Upper lobe of left lung (tissue), 4 donors: ENCODE results near the gene GRIK4.

Experiments used
- EP300 ChIP-seq, 4 donors: sonication (generic); formaldehyde crosslinking; IDR thresholded peaks; one replicate each; pipeline ENCODE4 v1.5.1; 2017; ENCODE audit warnings: antibody characterized with exemption in 4 of 4, control low read depth in 2 of 4
- POLR2A ChIP-seq, 4 donors: fragments of 450-650 bp; IDR thresholded peaks; one replicate each; pipeline ENCODE4 v1.5.1; 2016 to 2017; ENCODE audit warnings: antibody characterized with exemption in 4 of 4, mild to moderate bottlenecking in 2 of 4
- POLR2AphosphoS5 ChIP-seq, 2 donors: sonication (generic); formaldehyde crosslinking; IDR thresholded peaks; one replicate each; pipeline ENCODE4 v1.5.1; 2017; ENCODE audit warnings: antibody characterized with exemption in 2 of 2
- TF ChIP-seq, protein P1 (sequence below), 6 experiments: fragments of 450-650 bp in 4 of 6; fragments of 200-600 bp in 2 of 6; sonication (generic) in 2 of 6; IDR thresholded peaks; one replicate each; pipeline ENCODE4 v1.5.1; 2016 to 2019; ENCODE audit warnings: antibody characterized with exemption in 6 of 6

DNA sequence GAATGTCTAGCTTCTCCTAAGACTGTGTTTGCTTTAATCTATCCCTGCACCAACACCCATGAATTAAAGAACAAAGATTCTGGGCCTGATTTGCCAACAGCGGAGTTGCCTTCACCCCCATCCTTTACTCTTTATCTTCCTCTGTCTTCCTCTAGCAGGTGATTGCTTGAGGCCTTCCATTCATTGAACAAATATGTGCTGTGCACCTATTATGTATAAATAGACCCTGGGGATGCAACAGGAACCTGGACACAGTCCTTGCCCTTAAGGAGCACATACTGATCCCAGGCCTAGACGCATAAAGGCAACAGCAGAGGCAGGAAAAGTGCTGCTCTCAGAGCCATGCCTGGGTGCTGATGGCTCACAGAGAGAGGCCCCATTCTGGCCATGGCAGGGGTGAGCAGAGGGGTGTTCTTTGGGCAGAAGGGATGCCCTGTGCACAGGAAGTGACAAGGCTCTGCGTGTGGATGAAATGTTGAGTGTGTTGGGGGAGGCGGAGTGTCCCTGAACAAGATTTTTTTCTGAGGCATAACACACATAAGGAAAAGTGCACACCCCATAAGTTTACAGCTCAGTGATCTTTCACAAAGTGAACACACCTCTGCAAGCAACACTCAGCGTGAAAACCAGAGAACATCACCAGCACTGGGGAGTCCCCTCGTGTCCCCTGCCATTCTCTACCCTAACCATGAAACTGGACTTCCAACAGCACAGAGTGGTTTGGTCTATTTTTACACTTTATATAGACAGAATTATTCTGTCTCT is 145.9 kb downstream of the GRIK4 start:
- TF ChIP-seq, protein P1, sequence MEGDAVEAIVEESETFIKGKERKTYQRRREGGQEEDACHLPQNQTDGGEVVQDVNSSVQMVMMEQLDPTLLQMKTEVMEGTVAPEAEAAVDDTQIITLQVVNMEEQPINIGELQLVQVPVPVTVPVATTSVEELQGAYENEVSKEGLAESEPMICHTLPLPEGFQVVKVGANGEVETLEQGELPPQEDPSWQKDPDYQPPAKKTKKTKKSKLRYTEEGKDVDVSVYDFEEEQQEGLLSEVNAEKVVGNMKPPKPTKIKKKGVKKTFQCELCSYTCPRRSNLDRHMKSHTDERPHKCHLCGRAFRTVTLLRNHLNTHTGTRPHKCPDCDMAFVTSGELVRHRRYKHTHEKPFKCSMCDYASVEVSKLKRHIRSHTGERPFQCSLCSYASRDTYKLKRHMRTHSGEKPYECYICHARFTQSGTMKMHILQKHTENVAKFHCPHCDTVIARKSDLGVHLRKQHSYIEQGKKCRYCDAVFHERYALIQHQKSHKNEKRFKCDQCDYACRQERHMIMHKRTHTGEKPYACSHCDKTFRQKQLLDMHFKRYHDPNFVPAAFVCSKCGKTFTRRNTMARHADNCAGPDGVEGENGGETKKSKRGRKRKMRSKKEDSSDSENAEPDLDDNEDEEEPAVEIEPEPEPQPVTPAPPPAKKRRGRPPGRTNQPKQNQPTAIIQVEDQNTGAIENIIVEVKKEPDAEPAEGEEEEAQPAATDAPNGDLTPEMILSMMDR (IDR thresholded peaks at IDR 0.05): no peak
- TF ChIP-seq POLR2A (IDR thresholded peaks at IDR 0.05): no peak
- TF ChIP-seq EP300 (IDR thresholded peaks at IDR 0.05): no peak
- no peak for TF ChIP-seq POLR2AphosphoS5 (IDR thresholded peaks at IDR 0.05)
